ENCODE results near the gene SNAPC2. TPM values are rescaled to one million over a fixed set of nuclear protein-coding genes. Genes with fewer than 3 reads are reported as not detected.

The SNAPC2 gene
- total and polyA plus RNA-seq, 2 of the 13 experiments (the other 11 are each of a cell fraction or from before 2014, with no cell fraction given): 10.2 to 12.7 TPM

- Histone ChIP-seq H3K9ac (ENCODE audit: insufficient read depth, low read depth, low read length) (peak overlapping the region; percentile 100), H2AFZ (ENCODE audit: low read length) (no peak overlapping the region), H3K4me2 (ENCODE audit: low read depth, low read length) (peak overlapping the region; percentile 82), H3K9me3 (ENCODE audit: low read length) (no peaks in the 10 kb centered on the region), H3K27me3 (ENCODE audit: control insufficient read depth in 1 of 2, insufficient read depth in 2 of 2, low read length in 2 of 2) (peaks cover 0 to 3% of the 10 kb centered on the region in 2 experiments; a peak in 1 of 5 replicates), H3K4me3 (replicated peaks in 1 of 3; ENCODE audit: insufficient read depth in 1 of 3, low read depth in 2 of 3, low read length in 3 of 3) (peak overlapping the region; percentile 63 to 98 (median 91)), H4K20me1 (ENCODE audit: insufficient read depth, low read length) (0 out of 2 replicates have a peak, but pooled peaks cover 2% of the 10 kb centered on the region), H3K4me1 (ENCODE audit: insufficient read depth, low read length) (peaks cover 38% of the 10 kb centered on the region), H3K79me2 (ENCODE audit: insufficient read depth, low read length) (peaks cover 32% of the 10 kb centered on the region), H3K36me3 (replicated peaks in 1 of 2; ENCODE audit: control insufficient read depth in 1 of 2, insufficient read depth in 2 of 2, low read length in 2 of 2) (peaks cover 7 to 26% of the 10 kb centered on the region in 2 experiments; a peak in 4 of 5 replicates), H3K27ac (ENCODE audit: extremely low read length, insufficient read depth, low read length) (peak overlapping the region; percentile 90)
- ChIA-PET POLR2A (interaction anchor here (0.7 to 2.8 kb wide), 36 partner anchors 8 to 481 kb away, joined by 3 to 85 read pairs (median 5); partner anchors contain the start of genes CCL25, ELAVL1, LRRC8E and MAP2K7), CTCF (ENCODE audit: low intra/inter-chr PET ratio, low total read pairs) (interaction anchor here (1.6 to 1.8 kb wide), 2 partner anchors 59 to 127 kb away, joined by 3 to 7 read pairs; no protein-coding TSS in a partner anchor)
- TSS peak; percentile 65 for BruUV-seq (replicated peaks)
- ATAC-seq: peak; percentile 58
- intact Hi-C loops (cut with micrococcal nuclease; ENCODE audit: unreplicated experiment) (no loop called here), in situ Hi-C loops (cut with HindIII; ENCODE audit: extremely low pct_ligation_motif_present, low pct_unique_long_range_greater_than_20kb) (no loop called here)
- under 1% methylated on average over 33 of the region's 33 CpGs for WGBS (ENCODE audit: low lambda C conversion rate)
- DNase-seq (ENCODE audit: low spot score): peak; percentile 25
- no peak for FAIRE-seq
- TF ChIP-seq ZMAT3 (CRISPR knock-in tag; conservative IDR thresholded peaks at IDR 0.05) (0 out of 2 replicates have a peak, but pooled peaks have one; percentile 5), ZNF362 (CRISPR knock-in tag; IDR thresholded peaks at IDR 0.05; ENCODE audit: borderline replicate concordance) (0 out of 2 replicates have a peak, but pooled peaks have one; percentile 35), NFAT5 (CRISPR knock-in tag; IDR thresholded peaks at IDR 0.05) (no peak), KMT2A (CRISPR knock-in tag; IDR thresholded peaks at IDR 0.05) (0 out of 2 replicates have a peak, but pooled peaks have one; percentile 20), PHF20 (CRISPR knock-in tag; IDR thresholded peaks at IDR 0.05) (no peak), ZNF580 (CRISPR knock-in tag; IDR thresholded peaks at IDR 0.05; ENCODE audit: borderline replicate concordance, low read depth) (0 out of 2 replicates have a peak, but pooled peaks have one; percentile 8), ZNF660 (CRISPR knock-in tag; IDR thresholded peaks at IDR 0.05; ENCODE audit: borderline replicate concordance, low read depth) (no peak), ZNF777 (CRISPR knock-in tag; IDR thresholded peaks at IDR 0.05) (peak; percentile 12; the same call in 1 of the 2 replicates), ZNF703 (CRISPR knock-in tag; IDR thresholded peaks at IDR 0.05; ENCODE audit: borderline replicate concordance) (0 out of 2 replicates have a peak, but pooled peaks have one; percentile 2), KLF12 (CRISPR knock-in tag; IDR thresholded peaks at IDR 0.05; ENCODE audit: borderline replicate concordance) (peak; percentile 39; the same call in 1 of the 2 replicates), TIGD3 (CRISPR knock-in tag; IDR thresholded peaks at IDR 0.05; ENCODE audit: borderline replicate concordance) (0 out of 2 replicates have a peak, but pooled peaks have one; percentile 57), PHB2 (IDR thresholded peaks at IDR 0.05; ENCODE audit: partially characterized antibody) (no peak), IKZF4 (CRISPR knock-in tag; IDR thresholded peaks at IDR 0.05; ENCODE audit: borderline replicate concordance, low read depth, not compliant biosample characterization) (peak; percentile 29), SOX5 (CRISPR knock-in tag; IDR thresholded peaks at IDR 0.05; ENCODE audit: borderline replicate concordance) (0 out of 2 replicates have a peak, but pooled peaks have one; percentile 27), ZNF678 (CRISPR knock-in tag; IDR thresholded peaks at IDR 0.05) (0 out of 2 replicates have a peak, but pooled peaks have one; percentile 48)
Measured at GRCh38 chr19:7942981-7943443, 22.9 kb downstream of the SNAPC2 start.
